ENCODE measurements around the gene ESM1.
"Not testable (repeated sequence)": the region's sequence is repeated elsewhere in the genome, so short reads cannot be mapped to it uniquely, and the experiment has no call there.

ESM1 gene, protein sequence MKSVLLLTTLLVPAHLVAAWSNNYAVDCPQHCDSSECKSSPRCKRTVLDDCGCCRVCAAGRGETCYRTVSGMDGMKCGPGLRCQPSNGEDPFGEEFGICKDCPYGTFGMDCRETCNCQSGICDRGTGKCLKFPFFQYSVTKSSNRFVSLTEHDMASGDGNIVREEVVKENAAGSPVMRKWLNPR

DNA sequence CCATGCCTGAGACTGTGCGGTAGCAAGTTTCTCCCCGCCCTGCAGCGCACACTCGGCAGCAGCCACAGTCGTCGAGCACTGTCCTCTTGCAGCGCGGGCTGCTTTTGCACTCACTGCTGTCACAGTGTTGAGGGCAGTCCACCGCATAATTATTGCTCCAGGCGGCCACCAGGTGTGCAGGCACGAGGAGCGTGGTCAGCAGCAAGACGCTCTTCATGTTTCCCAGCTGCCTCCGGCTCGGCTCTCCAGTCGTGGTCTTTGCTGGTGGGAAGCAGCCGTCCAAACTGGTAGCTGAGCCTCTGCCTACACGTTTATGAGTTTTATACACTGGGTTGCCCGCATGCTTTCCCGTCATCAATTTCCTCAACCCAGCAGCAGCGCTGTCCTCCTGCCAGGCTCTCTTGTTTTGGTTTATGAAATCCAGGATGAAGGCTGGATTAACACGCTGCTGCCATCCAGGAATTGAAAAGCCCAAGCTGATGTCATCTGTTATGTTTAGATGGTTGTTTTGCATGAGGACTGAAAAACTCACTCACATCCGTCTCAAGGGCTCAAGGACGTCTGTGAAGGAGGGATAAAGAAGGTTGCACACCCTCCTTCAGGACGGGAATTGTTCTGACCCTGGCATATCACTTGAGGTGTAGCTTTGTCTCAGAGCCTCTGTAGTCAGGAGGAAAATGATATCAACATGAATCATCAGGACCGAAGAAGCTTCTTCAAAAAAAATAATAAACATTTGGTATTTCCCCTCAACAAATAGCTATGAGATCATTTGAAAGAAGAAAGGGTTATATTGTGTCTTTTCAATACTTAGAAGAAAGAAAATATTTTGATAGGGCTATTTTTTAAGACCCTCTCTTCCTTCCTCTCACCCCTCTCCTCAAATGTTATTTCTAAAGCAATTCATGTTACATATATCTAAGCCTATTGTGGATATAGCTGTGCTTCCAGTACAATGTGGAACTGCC is at the start of gene ESM1:
TSS of gene ESM1 (minus strand) at position 293 of the 968 bp plus-strand sequence. CDS start at position 217, 76 bp downstream.
- DNase-seq: no peak

DNA sequence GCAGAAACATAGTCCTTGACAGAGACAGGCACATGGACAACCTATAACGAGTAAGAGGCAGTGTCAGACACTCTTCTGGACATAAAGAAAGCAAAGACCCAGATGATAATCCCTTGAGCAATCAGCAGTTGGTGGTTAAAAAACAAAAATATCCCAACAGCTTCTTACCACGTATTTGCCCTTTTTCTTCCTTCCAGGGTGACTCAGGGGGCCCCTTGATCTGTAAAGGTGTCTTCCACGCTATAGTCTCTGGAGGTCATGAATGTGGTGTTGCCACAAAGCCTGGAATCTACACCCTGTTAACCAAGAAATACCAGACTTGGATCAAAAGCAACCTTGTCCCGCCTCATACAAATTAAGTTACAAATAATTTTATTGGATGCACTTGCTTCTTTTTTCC is 48.2 kb upstream of the ESM1 start:
- no peak for DNase-seq

DNA sequence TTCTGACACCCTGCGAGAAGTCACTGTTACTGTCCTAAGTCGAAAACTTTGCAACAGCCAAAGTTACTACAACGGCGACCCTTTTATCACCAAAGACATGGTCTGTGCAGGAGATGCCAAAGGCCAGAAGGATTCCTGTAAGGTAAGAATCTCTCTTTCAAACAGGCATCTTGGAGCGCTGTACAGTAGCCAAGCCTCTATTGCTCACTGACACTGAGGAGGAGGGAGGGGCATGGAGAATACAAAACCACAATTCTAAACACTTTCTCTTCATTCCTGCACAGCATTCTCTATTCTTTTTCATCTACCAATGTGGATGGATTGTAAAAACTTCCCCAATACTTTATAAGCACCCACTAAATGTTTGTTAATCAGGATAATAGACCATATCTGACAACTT is 46.1 kb upstream of the ESM1 start:
- DNase-seq: no peak

DNA sequence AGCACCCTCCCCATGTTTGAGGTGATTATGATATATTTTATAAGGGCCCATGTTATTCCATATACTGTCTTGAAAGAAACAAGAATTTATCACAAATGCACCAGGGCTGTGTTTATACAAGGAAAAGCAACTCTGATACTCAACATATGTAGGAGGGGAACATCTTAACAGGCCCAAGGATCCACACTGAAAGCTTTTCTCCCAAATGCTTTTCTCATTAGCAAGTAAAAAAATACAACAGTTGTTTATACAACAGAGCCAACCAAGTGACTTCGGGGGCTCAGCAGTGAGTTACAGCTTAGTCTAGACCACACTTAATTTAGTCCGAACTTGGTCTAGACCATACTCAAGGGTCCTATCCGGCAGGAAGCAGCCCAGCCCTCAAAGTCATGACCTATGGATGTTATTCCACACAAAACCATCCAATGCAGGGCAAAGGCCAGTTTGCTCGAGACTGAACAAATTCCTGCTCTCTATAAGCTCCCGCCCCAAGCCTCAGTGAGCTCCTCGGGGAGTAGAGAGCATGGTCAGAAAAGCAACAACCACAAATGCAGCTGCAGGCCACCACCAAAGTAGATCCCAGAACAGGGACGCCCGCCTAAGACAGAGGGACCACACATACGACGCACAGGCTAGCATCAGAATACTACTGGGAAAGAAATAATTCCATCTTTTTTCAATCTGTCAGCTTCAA is 45.4 kb upstream of the ESM1 start:
- no peak for DNase-seq

DNA sequence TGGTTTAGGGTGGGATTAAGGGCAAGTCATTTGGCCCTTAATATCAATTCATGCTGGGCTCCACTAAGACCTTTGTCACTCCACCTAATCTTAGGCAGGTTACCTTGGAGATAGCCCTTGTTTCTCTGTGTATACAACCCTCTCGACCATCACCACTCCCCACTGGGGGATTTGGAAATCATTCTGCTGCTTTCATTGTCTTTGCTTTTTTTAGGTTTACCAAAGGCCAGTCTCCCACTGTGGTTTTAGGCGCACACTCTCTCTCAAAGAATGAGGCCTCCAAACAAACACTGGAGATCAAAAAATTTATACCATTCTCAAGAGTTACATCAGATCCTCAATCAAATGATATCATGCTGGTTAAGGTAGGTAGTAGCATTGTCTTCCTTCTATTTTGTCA is 44.8 kb upstream of the ESM1 start:
- no peak for DNase-seq

DNA sequence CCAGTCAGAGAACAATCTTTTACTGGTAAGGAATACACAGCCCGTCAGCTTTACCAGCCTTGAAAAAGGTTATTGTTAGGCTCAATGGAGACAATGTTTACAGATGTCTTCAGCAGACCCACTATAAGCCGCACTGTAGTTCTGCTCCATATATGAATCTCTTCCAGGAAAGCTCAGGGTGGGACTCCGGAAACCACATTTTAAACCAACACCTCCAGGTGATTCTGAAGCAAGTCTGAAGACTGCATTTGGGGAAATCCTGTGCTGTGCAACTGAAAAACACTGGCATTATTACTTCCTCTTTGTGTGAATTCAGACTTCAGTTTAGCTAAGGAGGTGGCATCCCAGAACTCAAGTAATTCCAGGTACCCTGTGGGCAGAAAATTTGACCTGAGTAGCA is 42.2 kb upstream of the ESM1 start:
- no peak for DNase-seq

DNA sequence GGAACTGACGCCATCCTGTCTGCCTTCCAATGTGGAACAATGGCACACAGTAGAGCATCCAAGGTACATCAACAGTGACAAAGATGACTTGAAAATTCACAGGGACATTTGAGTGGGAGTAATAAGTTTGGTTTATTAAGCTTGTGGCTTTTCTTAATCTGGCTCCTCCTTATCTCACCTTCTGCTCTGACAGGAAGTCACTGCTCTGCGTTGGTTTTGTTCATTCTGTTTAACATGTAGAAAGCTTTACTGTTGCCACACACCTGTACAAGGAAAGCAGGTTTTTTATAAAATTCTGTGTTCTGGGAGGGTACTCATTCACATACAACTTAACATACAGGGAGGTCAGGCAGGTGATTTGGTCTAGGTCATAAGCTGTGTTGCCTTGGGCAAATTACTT is 37.1 kb upstream of the ESM1 start:
- DNase-seq: no peak

DNA sequence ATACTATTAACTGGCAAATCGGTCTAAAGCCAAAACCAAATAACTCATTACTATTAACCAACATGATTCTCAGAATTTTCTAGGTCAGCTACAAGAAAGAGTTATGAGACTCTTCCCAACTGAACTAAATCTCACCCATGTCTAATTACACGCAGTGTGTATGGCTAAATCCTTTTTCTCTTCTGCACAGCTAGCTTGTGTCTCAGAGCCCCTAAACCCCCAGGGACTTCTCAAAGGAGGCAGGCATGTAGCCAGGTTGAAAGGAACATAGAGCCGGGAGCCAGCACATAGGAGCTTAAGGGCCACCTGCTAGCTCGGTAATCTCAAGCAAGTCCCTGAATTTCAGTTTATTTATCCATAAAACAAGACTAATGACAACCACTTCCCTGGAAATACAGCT is 36.4 kb upstream of the ESM1 start:
- no peak for DNase-seq

DNA sequence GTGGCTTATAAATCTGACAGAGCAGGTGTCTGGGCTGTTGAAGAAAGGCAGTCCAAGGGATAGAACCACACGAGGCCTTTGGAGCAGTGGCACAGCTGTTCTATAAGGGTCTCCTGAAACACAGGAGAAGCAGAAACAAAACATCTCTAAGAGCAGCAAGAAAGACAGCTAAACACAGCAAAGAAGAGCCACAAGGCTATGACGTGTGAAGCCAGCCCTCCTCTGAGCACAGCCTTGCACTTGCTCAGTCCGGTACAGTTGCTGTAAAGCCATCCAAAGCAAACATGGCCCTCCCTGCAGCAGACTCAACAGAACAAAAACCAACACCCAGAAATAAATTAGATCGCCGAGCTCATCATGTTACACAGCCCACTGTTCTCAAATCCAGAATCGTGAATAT is 36.0 kb upstream of the ESM1 start:
- no peak for DNase-seq

DNA sequence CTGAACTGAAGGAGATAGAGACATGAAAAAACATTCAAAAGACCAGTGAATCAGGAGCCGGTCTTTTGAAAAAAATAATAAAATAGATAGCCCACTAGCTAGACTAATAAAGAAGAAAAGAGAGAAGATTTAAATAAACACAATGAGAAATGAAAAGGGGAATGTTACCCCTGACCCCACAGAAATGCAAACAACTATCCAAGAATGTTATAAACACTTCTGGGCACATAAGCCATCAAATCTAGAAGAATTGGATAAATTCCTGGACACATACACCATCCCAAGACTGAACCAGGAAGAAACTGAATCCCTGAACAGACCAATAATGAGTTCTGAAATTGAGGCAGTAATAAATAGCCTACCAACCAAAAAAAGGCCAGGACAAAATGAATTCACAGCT is 24.8 kb upstream of the ESM1 start:
- DNase-seq: not testable (repeated sequence)

DNA sequence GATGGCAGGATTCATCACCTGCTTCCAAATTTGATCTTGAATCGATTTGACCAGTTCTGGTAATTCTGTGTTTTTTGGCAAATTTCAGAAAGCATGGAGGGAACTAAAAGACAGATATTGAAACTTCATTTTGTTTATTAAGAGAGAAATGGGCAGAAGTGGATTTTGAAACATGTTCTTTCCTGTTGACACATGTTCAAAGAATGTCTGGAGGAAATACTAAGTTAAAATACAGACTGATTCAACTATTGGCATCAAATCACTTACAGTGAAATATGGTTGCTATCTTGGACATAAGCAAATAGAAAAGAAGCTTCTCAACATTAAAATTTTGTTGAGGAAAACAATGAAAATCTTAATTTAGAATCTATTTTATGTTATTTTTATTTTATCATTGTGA is 19.3 kb upstream of the ESM1 start:
- no peak for DNase-seq

DNA sequence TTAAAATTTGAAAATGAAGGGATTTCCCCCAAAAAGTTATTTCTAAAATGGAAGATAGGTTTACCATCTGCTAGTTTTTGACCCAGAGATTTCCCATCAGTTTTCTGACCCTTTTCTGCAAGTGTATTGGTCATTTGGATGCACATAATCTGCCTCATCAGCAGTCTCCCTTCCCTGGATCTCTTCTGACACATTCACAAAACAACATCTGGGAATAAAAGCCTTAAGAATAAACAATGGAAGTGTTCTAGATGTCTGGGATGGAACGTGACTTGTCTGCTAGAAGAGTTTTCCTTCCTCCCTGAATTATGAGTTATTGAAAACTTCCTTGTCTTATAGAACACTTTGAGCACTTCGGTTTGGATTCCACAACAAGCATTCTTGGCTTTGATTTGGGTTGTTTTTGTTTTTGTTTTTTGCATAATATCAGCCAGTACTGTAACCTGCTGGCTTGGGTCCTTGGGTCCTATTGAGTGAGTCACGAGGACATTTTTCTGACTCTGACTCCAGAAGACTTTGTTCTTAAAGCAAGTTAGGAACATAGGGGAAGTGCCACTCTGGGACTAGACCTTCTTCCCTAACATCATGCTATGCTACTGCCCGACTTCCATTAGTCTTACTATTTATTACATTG is 18.2 kb upstream of the ESM1 start:
- no peak for DNase-seq

DNA sequence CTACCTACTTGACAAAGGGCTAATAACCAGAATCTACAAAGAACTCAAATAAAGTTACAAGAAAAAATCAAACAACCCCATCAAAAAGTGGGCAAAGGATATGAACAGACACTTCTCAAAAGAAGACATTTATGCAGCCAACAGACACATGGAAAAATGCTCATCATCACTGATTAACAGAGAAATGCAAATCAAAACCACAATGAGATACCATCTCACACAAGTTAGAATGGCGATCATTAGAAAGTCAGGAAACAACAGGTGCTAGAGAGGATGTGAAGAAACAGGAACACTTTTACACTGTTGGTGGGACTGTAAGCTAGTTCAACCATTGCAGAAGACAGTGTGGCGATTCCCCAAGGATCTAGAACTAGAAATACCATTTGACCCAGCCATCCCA is 16.8 kb upstream of the ESM1 start:
- not testable (repeated sequence) for DNase-seq

DNA sequence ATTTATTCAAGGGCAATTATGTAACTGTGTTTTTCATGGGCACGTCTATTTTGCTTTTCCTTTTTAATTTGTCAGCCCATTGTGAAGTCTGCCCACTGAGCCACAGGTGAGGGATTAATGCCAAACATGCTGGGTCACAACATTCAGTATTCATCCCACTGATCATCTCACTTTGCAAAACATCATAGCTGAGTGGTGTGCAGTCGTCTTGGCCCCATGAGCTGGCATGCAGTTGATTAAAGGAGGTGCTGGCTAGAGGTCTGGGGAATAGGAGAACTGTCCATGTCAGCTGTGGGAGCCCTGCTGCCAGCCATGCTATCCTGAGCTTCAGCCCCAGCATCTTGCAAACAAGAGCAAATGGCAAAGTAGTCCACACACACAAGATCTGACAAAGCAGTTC is 11.7 kb upstream of the ESM1 start:
- no peak for DNase-seq

DNA sequence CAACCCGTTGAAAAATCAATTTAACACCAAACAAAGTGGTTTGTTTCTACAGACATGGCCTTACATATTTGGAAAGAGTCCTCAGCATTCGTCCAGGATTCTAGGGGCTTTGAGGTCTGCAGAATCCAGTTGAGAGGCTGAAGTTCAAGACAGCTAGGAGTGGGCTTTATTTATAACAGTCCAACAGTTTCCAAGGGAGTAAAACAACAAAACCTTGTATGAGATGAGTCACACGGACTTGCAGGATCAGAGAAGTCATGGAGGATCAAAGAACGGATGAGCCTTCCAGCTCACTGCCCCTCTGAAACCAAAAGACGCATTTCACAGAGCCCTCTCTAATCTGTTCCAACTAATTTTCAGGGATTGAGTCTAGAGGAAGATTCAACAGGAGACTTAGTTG is 11.1 kb upstream of the ESM1 start:
- no peak for DNase-seq

DNA sequence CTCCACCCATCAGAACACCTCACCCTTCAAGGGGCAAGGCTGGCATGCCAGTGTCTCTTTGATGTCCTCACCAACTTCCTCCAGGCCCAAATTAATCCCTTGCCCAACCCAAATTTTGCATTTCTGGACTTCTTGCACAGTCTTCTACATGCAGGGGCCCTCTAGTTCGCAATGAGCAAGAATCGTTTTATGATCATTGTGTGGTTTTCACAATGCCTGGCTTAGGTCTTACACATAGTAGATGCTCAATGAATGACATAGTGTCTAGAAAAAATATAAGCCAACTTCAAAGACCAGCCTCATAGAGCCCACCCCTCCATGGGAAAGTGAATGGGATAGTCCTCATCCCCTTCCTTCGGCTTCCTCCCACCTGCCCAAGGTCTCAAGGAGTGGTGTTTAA is 9.8 kb upstream of the ESM1 start:
- DNase-seq: no peak

DNA sequence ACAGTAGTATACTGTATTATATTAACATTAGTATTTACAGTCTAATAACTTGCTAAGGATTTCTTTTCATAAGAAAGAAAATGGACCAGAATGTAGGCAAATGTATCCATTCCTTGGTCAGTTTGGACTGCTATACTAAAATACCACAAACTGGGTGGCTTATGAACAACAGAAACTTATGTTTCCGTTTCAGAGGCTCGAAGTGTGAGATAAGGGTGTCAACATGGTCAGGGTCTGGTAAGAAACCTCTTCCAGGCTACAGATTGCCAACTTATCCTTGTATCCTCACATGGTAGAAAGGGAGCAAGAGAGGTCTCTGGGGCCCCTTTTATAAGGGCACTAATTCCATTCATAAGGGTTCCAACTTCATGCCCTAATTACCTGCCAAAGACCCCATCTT is 9.2 kb upstream of the ESM1 start:
- no peak for DNase-seq

DNA sequence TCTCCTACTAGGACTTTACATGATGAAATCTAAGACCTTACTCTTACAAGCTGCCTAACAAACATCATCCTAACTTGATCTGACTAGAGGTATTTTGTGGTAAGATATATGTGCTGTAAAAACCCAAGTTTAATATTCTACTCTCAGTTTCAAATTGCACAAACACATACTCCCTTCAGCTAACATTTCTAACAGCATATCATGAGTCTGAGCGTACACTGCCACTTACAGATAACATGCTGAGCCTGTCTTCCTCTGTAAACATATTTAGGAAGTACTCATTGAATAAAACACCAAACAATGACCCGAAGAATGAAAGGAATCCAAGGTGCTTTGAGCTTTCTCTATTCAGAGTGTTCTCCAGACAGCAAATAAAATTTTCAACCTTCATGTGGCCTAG is 7.9 kb upstream of the ESM1 start:
- no peak for DNase-seq

DNA sequence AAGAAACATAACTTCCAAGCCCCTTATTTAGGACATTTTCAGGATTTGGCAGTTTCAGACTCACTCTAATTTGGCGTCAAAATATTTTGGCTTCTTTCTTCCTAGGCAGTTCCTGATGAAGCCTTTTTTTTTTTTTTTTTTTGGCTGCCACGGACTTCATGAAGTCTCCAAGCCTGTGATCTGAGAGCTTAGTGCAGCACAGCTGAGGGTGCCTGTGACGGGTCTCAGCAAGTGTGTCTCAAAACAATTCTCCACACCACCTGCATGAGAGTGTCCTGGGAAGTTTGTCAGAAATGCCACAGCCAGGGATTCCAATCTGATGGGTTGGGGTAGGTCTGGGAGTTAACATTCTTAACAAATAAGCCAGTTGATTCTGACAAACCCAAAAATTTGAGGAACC is 6.0 kb upstream of the ESM1 start:
- DNase-seq: no peak

DNA sequence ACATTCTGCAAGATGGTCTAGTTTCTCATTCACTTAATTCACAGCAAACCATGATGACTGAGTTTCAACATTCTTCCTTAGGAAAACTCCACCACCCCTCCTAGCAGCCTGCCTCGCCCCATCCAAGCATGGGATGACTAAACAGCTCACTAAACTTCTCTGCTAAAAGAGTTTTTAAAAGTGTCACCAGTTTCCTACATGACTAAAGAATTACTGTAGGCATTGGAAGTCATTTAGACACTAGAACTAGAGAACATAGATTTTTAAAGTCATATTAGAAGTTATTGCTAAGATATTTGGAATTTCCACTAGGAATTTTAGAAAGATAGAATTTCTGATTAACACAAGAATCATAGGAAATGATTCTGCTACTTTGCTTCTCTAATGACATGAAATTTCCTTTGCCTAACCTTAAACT is 5.5 kb upstream of the ESM1 start:
- DNase-seq: no peak

DNA sequence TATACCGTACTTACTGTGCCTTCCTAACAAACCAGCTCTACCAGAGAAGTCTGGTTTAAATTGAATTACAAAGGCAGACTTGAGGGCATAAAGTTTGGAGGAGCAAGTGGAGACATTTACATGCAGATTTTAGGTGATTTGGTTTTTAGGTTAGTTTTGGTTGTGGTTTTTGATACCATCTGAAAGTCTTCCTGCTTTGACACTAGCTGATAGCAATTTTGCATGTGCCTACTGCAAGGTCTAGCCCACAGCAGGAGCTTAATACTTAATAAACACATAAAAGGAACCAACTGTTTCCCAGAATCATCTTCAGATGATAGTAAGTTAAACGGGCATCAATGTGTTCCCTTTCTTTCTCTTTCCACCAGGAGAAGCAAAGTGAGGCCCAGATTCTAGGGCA is 3.4 kb upstream of the ESM1 start:
- no peak for DNase-seq

DNA sequence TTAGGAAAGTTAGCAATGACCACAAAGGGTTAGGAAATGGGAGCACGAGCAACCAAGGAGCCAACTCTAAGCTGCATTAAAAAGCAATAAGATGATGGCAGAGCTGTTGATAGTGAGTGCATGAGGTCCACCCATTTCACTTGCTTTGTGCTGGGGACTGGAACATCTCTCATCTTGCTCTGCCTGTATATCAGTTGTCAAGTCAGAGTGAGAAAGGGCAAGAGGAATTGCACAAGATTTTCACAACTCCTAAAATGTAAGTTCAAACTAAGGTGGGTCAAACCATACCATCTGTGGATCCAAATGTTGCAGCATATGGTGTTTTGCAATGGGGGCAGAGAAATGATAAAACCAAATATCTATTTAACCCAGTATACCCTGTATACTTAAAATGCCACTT is 2.8 kb upstream of the ESM1 start:
- DNase-seq: no peak

Data from nucleus accumbens (tissue), 56 donors.